H9 (cell line): Measurements from ENCODE around the gene C4orf51. TPM values are rescaled to one million over a fixed set of nuclear protein-coding genes. Genes with fewer than 3 reads are reported as not detected.

ENCODE experiments used
- DNase-seq: peaks from one replicate; pipeline ENCODE4 v3.0.0-alpha.2; 2017
- H2AFZ ChIP-seq: one replicate; pipeline ENCODE4 v1.6.1; 2013; ENCODE audit warnings: mild to moderate bottlenecking, low read length, control low read depth, moderate library complexity
- H2AK5ac ChIP-seq: 2 replicates; pipeline ENCODE4 v1.6.1; 2013; ENCODE audit warnings: low read length, control low read depth, mixed read lengths; ENCODE audit not compliant: insufficient read length
- H2BK120ac ChIP-seq: one replicate; pipeline ENCODE4 v1.6.1; 2013; ENCODE audit warnings: low read depth, mild to moderate bottlenecking, low read length, control low read depth, inconsistent platforms; ENCODE audit not compliant: poor library complexity, severe bottlenecking
- H2BK12ac ChIP-seq: 2 replicates; pipeline ENCODE4 v1.6.1; 2013; ENCODE audit warnings: low read length, control low read depth, mixed read lengths, low read depth; ENCODE audit not compliant: insufficient read length
- H2BK15ac ChIP-seq: 2 replicates; pipeline ENCODE4 v1.6.1; 2013; ENCODE audit warnings: low read depth, low read length, control low read depth
- H2BK20ac ChIP-seq: one replicate; pipeline ENCODE4 v1.6.1; 2013; ENCODE audit warnings: low read depth, mild to moderate bottlenecking, low read length, control low read depth, inconsistent platforms; ENCODE audit not compliant: poor library complexity, severe bottlenecking
- H2BK5ac ChIP-seq: 2 replicates; pipeline ENCODE4 v1.6.1; 2013; ENCODE audit warnings: low read length, control low read depth, mixed read lengths; ENCODE audit not compliant: insufficient read length
- H3K14ac ChIP-seq: 2 replicates; pipeline ENCODE4 v1.6.1; 2013; ENCODE audit warnings: low read length, control low read depth; ENCODE audit not compliant: insufficient read depth
- H3K18ac ChIP-seq: 2 replicates; pipeline ENCODE4 v1.6.1; 2013; ENCODE audit warnings: low read depth, mild to moderate bottlenecking, mixed read lengths, low read length, control low read depth; ENCODE audit not compliant: insufficient read length
- H3K23ac ChIP-seq: 2 replicates; pipeline ENCODE4 v1.6.1; 2013; ENCODE audit warnings: low read length, control low read depth, mixed read lengths, low read depth; ENCODE audit not compliant: insufficient read length
- H3K23me2 ChIP-seq: 2 replicates; pipeline ENCODE4 v1.6.1; 2013; ENCODE audit warnings: low read depth, mild to moderate bottlenecking, mixed read lengths, low read length, control low read depth; ENCODE audit not compliant: insufficient read length, poor library complexity, severe bottlenecking
- H3K27ac ChIP-seq: 2 replicates; pipeline ENCODE4 v1.5.1; 2013; ENCODE audit warnings: low read length, control low read depth, mixed read lengths, low read depth; ENCODE audit not compliant: insufficient read length
- H3K27me3 ChIP-seq: 2 replicates; pipeline ENCODE4 v1.6.1; 2013; ENCODE audit warnings: low read length, control low read depth, inconsistent platforms; ENCODE audit not compliant: insufficient read depth
- H3K4ac ChIP-seq: 2 replicates; pipeline ENCODE4 v1.6.1; 2013; ENCODE audit warnings: low read depth, mild to moderate bottlenecking, control low read depth, inconsistent platforms, low read length, moderate library complexity
- H3K4me1 ChIP-seq: 2 replicates; pipeline ENCODE4 v1.6.1; 2013; ENCODE audit warnings: low read length, control low read depth, inconsistent platforms; ENCODE audit not compliant: insufficient read depth
- H3K4me2 ChIP-seq: 2 replicates; pipeline ENCODE4 v1.6.1; 2013; ENCODE audit warnings: low read length, control low read depth, mixed read lengths; ENCODE audit not compliant: insufficient read length, insufficient read depth
- H3K56ac ChIP-seq: 2 replicates; pipeline ENCODE4 v1.6.1; 2013; ENCODE audit warnings: low read depth, mild to moderate bottlenecking, mixed read lengths, low read length, control low read depth; ENCODE audit not compliant: insufficient read length
- H3K79me1 ChIP-seq: 2 replicates; pipeline ENCODE4 v1.6.1; 2013; ENCODE audit warnings: low read depth, mild to moderate bottlenecking, moderate library complexity, low read length, control low read depth, inconsistent platforms; ENCODE audit not compliant: insufficient read depth, poor library complexity, severe bottlenecking
- H3K79me2 ChIP-seq: 2 replicates; pipeline ENCODE4 v1.6.1; 2013; ENCODE audit warnings: low read length, control low read depth, inconsistent platforms; ENCODE audit not compliant: insufficient read depth
- H3K9ac ChIP-seq: 2 replicates; pipeline ENCODE4 v1.6.1; 2013; ENCODE audit warnings: low read length, control low read depth, mixed read lengths; ENCODE audit not compliant: insufficient read length; ENCODE audit errors: extremely low read depth
- H3K9me3 ChIP-seq: one replicate; pipeline ENCODE4 v1.6.1; 2013; ENCODE audit warnings: low read depth, low read length, inconsistent platforms; ENCODE audit not compliant: control insufficient read depth
- H3T11ph ChIP-seq: one replicate; pipeline ENCODE4 v1.6.1; 2013; ENCODE audit warnings: mild to moderate bottlenecking, low read length, control low read depth, inconsistent platforms
- H4K20me1 ChIP-seq: one replicate; pipeline ENCODE4 v1.6.1; 2013; ENCODE audit not compliant: control insufficient read depth, insufficient read length, insufficient read depth
- H4K5ac ChIP-seq: 2 replicates; pipeline ENCODE4 v1.6.1; 2013; ENCODE audit warnings: low read depth, mild to moderate bottlenecking, mixed read lengths, low read length, control low read depth; ENCODE audit not compliant: insufficient read length
- H4K8ac ChIP-seq: replicated peaks from 2 replicates; pipeline ENCODE4 v1.6.1; 2013; ENCODE audit warnings: low read length, control low read depth, mixed read lengths, low read depth; ENCODE audit not compliant: insufficient read length
- H4K91ac ChIP-seq: 2 replicates; pipeline ENCODE4 v1.6.1; 2013; ENCODE audit warnings: low read depth, mild to moderate bottlenecking, moderate library complexity, mixed read lengths, low read length, control low read depth; ENCODE audit not compliant: insufficient read length
- H3K27ac Mint-ChIP-seq, 3 experiments: 2 replicates in 2 of 3; 3 replicates in 1 of 3; pipeline ENCODE4 v1.8.0; 2020 to 2021; ENCODE audit warnings: mixed read lengths in 3 of 3, mild to moderate bottlenecking in 1 of 3, moderate library complexity in 1 of 3
- H3K27me3 Mint-ChIP-seq: 2 replicates; pipeline ENCODE4 v1.8.0; 2021; ENCODE audit warnings: low read depth, mild to moderate bottlenecking, moderate library complexity, mixed read lengths
- H3K36me3 Mint-ChIP-seq, 3 experiments: 2 replicates in 2 of 3; 3 replicates in 1 of 3; pipeline ENCODE4 v1.8.0; 2020 to 2021; ENCODE audit warnings: low read depth in 3 of 3, mixed read lengths in 3 of 3; ENCODE audit not compliant: insufficient read depth in 1 of 3
- H3K4me1 Mint-ChIP-seq, 2 experiments: 2 replicates each; pipeline ENCODE4 v1.8.0; 2020; ENCODE audit warnings: mixed read lengths in 2 of 2
- H3K4me3 Mint-ChIP-seq, 2 experiments: 2 replicates in 1 of 2; 3 replicates in 1 of 2; pipeline ENCODE4 v1.8.0; 2020 to 2021; ENCODE audit warnings: mild to moderate bottlenecking in 2 of 2, mixed read lengths in 2 of 2, moderate library complexity in 1 of 2
- H3K9me3 Mint-ChIP-seq, 2 experiments: 2 replicates in 1 of 2; 3 replicates in 1 of 2; pipeline ENCODE4 v1.8.0; 2020; ENCODE audit warnings: mild to moderate bottlenecking in 2 of 2, mixed read lengths in 2 of 2, moderate library complexity in 1 of 2
- WGBS: extraction: QIAGEN DNeasy Blood & Tissue Kit; methylation state at CpG from one replicate; pipeline ENCODE4 v1.1.7; 2013; ENCODE audit warnings: missing lambda C conversion rate, low lambda C conversion rate, mixed read lengths; ENCODE audit not compliant: insufficient read length; ENCODE audit errors: extremely low coverage; 5-methylcytosine and 5-hydroxymethylcytosine counted together
- total RNA-seq: library from RNA; stranded (reverse); gene quantifications from 2 replicates; pipeline ENCODE4 v1.2.1, GENCODE V29; 2021
- TF ChIP-seq, protein P1 (sequence below): fragments of 200-600 bp; sonication (generic); conservative IDR thresholded peaks from 3 replicates; pipeline ENCODE4 v1.8.0; 2021; ENCODE audit warnings: antibody characterized with exemption, mild to moderate bottlenecking

The C4orf51 gene
- total RNA-seq, 1 experiment from 2014 or later = 6.0 TPM

DNA sequence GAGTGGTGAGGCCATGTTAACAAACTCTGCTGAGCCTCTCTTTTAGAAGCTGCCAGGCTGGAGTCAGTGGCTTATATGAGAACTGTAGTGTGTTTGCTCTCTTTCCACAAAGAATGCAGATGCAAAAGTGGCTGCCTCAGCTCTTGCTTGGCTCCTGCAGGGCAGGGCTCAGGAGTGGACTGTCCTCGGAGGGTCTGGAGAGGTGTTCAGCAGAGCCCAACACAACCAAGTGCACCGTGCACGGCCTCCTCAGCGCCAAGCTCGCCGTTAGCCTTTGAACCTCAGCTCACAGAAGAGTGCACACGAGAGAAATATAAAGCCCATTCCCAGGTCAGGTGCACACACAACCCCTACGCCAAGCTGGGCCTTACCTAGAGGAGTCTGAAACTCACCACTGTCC, 82.8 kb downstream of the C4orf51 start:
- no peak overlapping the region for H2BK15ac ChIP-seq
- H3K27me3 ChIP-seq = no peaks in the 10 kb centered on the region
- TF ChIP-seq, protein P1, sequence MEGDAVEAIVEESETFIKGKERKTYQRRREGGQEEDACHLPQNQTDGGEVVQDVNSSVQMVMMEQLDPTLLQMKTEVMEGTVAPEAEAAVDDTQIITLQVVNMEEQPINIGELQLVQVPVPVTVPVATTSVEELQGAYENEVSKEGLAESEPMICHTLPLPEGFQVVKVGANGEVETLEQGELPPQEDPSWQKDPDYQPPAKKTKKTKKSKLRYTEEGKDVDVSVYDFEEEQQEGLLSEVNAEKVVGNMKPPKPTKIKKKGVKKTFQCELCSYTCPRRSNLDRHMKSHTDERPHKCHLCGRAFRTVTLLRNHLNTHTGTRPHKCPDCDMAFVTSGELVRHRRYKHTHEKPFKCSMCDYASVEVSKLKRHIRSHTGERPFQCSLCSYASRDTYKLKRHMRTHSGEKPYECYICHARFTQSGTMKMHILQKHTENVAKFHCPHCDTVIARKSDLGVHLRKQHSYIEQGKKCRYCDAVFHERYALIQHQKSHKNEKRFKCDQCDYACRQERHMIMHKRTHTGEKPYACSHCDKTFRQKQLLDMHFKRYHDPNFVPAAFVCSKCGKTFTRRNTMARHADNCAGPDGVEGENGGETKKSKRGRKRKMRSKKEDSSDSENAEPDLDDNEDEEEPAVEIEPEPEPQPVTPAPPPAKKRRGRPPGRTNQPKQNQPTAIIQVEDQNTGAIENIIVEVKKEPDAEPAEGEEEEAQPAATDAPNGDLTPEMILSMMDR = no peak
- no peak overlapping the region for H3K14ac ChIP-seq
- H4K8ac ChIP-seq = no peak overlapping the region
- Mint-ChIP-seq H3K36me3 (peaks cover 55 to 85% (median 79%) of the 10 kb centered on the region in 3 experiments), H3K4me3 (no peak overlapping the region), H3K9me3 (no peaks in the 10 kb centered on the region), H3K27me3 (no peaks in the 10 kb centered on the region; the same call in 1 of the 2 replicates), H3K4me1 (peaks cover 4 to 6% of the 10 kb centered on the region in 2 experiments; a peak in 1 of 4 replicates), H3K27ac (peak overlapping the region in 1 of 3 experiments; percentile 73; a peak in 2 of 7 replicates)
- no peak overlapping the region for H3K23ac ChIP-seq
- DNase-seq = no peak
- no peak overlapping the region for H2BK20ac ChIP-seq
- no peak overlapping the region for H4K91ac ChIP-seq
- H3K18ac ChIP-seq = no peak overlapping the region
- H3K79me1 ChIP-seq = no peaks in the 10 kb centered on the region
- H3K4ac ChIP-seq = no peak overlapping the region
- H3K27ac ChIP-seq = no peak overlapping the region
- no peak overlapping the region for H3K56ac ChIP-seq
- no peak overlapping the region for H2BK12ac ChIP-seq
- H3K23me2 ChIP-seq = no peaks in the 10 kb centered on the region
- H3K4me2 ChIP-seq = no peak overlapping the region
- no peak overlapping the region for H3T11ph ChIP-seq
- no peak overlapping the region for H2BK5ac ChIP-seq
- no peaks in the 10 kb centered on the region for H4K20me1 ChIP-seq
- H4K5ac ChIP-seq = no peak overlapping the region
- WGBS = no CpG with 5 or more reads among the region's 8 CpGs
- H3K79me2 ChIP-seq = no peaks in the 10 kb centered on the region
- no peaks in the 10 kb centered on the region for H3K4me1 ChIP-seq
- no peaks in the 10 kb centered on the region for H3K9me3 ChIP-seq
- no peak overlapping the region for H2AK5ac ChIP-seq
- no peak overlapping the region for H2AFZ ChIP-seq
- no peak overlapping the region for H2BK120ac ChIP-seq
- H3K9ac ChIP-seq = no peak overlapping the region
